Esophagus muscularis mucosa (tissue), 4 donors: ENCODE measurements around the gene LMF1.

Experiments
- CTCF ChIP-seq, 3 experiments: fragments of 200-600 bp in 2 of 3; fragments of 450-650 bp in 1 of 3; sonication (generic) in 2 of 3; IDR thresholded peaks; one replicate each; pipeline ENCODE4 v1.5.1; 2017 to 2019; ENCODE audit warnings: antibody characterized with exemption in 3 of 3, mild to moderate bottlenecking in 2 of 3, moderate library complexity in 1 of 3
- EP300 ChIP-seq: sonication (generic); formaldehyde crosslinking; IDR thresholded peaks from one replicate; pipeline ENCODE4 v1.6.1; 2017; ENCODE audit warnings: antibody characterized with exemption
- POLR2A ChIP-seq: fragments of 450-650 bp; IDR thresholded peaks from one replicate; pipeline ENCODE4 v1.6.1; 2017; ENCODE audit warnings: antibody characterized with exemption, moderate library complexity, mild to moderate bottlenecking, low read depth

- no peak for TF ChIP-seq CTCF (IDR thresholded peaks at IDR 0.05)
- TF ChIP-seq EP300: no peak
- TF ChIP-seq POLR2A: no peak
Observed at GRCh38 chr16:939941-940340, 30.8 kb downstream of the LMF1 start.
